Measurements from ENCODE around the gene BAZ2B. TPM values are rescaled to one million over a fixed set of nuclear protein-coding genes. Genes with fewer than 3 reads are reported as not detected.

The BAZ2B gene
- total and polyA plus RNA-seq, 10 donors = 5.6 to 158 (median 86.0) TPM

- Histone ChIP-seq H3K27me3 (replicated peaks in 1 of 7) (no peaks in the 10 kb centered on the region), H3K4me1 (peaks cover 0 to 7% (median 0%) of the 10 kb centered on the region in 6 donors), H3K9me3 (no peaks in the 10 kb centered on the region), H3K4me3 (no peak overlapping the region), H3K36me3 (peaks cover 0 to 81% (median 16%) of the 10 kb centered on the region in 6 donors), H3K27ac (no peak overlapping the region)
- TF ChIP-seq CTCF (IDR thresholded peaks at IDR 0.05 in 8 of 11, conservative IDR thresholded peaks at IDR 0.05 in 3 of 11) = no peak
- TF ChIP-seq POLR2AphosphoS5 (IDR thresholded peaks at IDR 0.05) = no peak
- TF ChIP-seq POLR2A (IDR thresholded peaks at IDR 0.05) = no peak
- intact Hi-C loops (cut with DNase I; ENCODE audit: low total_unique reads) = no loop called here
- DNase-seq = no peak
Measured at GRCh38 chr2:159322419-159322818, 293.9 kb downstream of the BAZ2B start.

- intact Hi-C loops (cut with DNase I; ENCODE audit: low total_unique reads) = no loop called here
Measured at GRCh38 chr2:159317392-159318088, 298.8 kb downstream of the BAZ2B start.

GRCh38 chr2:159307942-159308341 is 308.4 kb downstream of the BAZ2B start:
- Histone ChIP-seq H3K4me3 (no peak overlapping the region), H3K4me1 (no peaks in the 10 kb centered on the region), H3K9me3 (peaks cover 0 to 20% (median 1%) of the 10 kb centered on the region in 8 donors), H3K36me3 (no peaks in the 10 kb centered on the region), H3K27me3 (replicated peaks in 1 of 7) (no peaks in the 10 kb centered on the region), H3K27ac (no peak overlapping the region)
- no peak for DNase-seq
- no peak for TF ChIP-seq POLR2AphosphoS5 (IDR thresholded peaks at IDR 0.05)
- TF ChIP-seq CTCF (IDR thresholded peaks at IDR 0.05 in 8 of 11, conservative IDR thresholded peaks at IDR 0.05 in 3 of 11) = no peak
- no peak for TF ChIP-seq POLR2A (IDR thresholded peaks at IDR 0.05)
- intact Hi-C loops (cut with DNase I; ENCODE audit: low total_unique reads) = no loop called here

More at GRCh38 chr2:159317392-159318088, 298.8 kb downstream of the BAZ2B start:
- no peak for DNase-seq
- Histone ChIP-seq H3K4me1 (no peaks in the 10 kb centered on the region), H3K4me3 (no peak overlapping the region), H3K27me3 (replicated peaks in 1 of 7) (no peaks in the 10 kb centered on the region), H3K36me3 (peaks cover 0 to 69% (median 9%) of the 10 kb centered on the region in 6 donors), H3K27ac (no peak overlapping the region), H3K9me3 (peaks cover 0 to 8% (median 0%) of the 10 kb centered on the region in 8 donors)
- WGBS, 5 donors = 81 to 95% (median 87%) methylated on average over 3 of the region's 3 CpGs
- no peak for TF ChIP-seq POLR2AphosphoS5 (IDR thresholded peaks at IDR 0.05)

- WGBS, 5 donors = 79 to 92% (median 91%) methylated on average over 3 of the region's 3 CpGs
- Histone ChIP-seq H3K9me3 (peaks cover 0 to 20% (median 2%) of the 10 kb centered on the region in 8 donors), H3K27ac (no peak overlapping the region), H3K4me3 (no peak overlapping the region), H3K27me3 (replicated peaks in 1 of 7) (no peaks in the 10 kb centered on the region), H3K36me3 (no peaks in the 10 kb centered on the region), H3K4me1 (no peaks in the 10 kb centered on the region)
- DNase-seq = no peak
- no peak for TF ChIP-seq CTCF (IDR thresholded peaks at IDR 0.05 in 8 of 11, conservative IDR thresholded peaks at IDR 0.05 in 3 of 11)
- TF ChIP-seq POLR2AphosphoS5 (IDR thresholded peaks at IDR 0.05) = no peak
- TF ChIP-seq POLR2A (IDR thresholded peaks at IDR 0.05) = no peak
- intact Hi-C loops (cut with DNase I; ENCODE audit: low total_unique reads) = no loop called here
Measured at GRCh38 chr2:159300586-159300985, 315.8 kb downstream of the BAZ2B start.
